Right lobe of liver (tissue), 6 donors: ENCODE results near the gene INS. TPM values are rescaled to one million over a fixed set of nuclear protein-coding genes. Genes with fewer than 3 reads are reported as not detected.

ENCODE experiments used
- ATAC-seq, 4 donors: fragments of 200-7000 bp; cut with Tn5 transposase; one replicate each; pipeline ENCODE4 v1.9.1; 2020; ENCODE audit warnings: mild to moderate bottlenecking in 4 of 4, moderate library complexity in 4 of 4
- DNase-seq, 3 donors: peaks; one replicate each; pipeline ENCODE4 v3.0.0-alpha.2; 2020
- H3K27ac ChIP-seq, 3 donors: fragments of 200-600 bp; one replicate each; pipeline ENCODE4 v1.8.0; 2022
- H3K27me3 ChIP-seq, 2 donors: fragments of 200-600 bp; one replicate each; pipeline ENCODE4 v1.8.0; 2022
- H3K36me3 ChIP-seq, 4 donors: fragments of 200-600 bp; sonication (generic) in 1 of 4; one replicate each; pipeline versions ENCODE4 v1.5.1 to v1.8.0; 2017 to 2022; ENCODE audit warnings: control low read depth in 1 of 4
- H3K4me1 ChIP-seq, 4 donors: fragments of 200-600 bp; sonication (generic) in 1 of 4; one replicate each; pipeline versions ENCODE4 v1.5.1 to v1.8.0; 2017 to 2022; ENCODE audit warnings: control low read depth in 1 of 4
- H3K4me3 ChIP-seq, 3 donors: fragments of 200-600 bp; one replicate each; pipeline ENCODE4 v1.8.0; 2022
- H3K9me3 ChIP-seq, 4 donors: fragments of 200-600 bp; sonication (generic) in 1 of 4; one replicate each; pipeline versions ENCODE4 v1.5.1 to v1.8.0; 2017 to 2022; ENCODE audit warnings: control low read depth in 1 of 4
- POLR2A ChIP-seq: fragments of 450-650 bp; IDR thresholded peaks from one replicate; pipeline ENCODE4 v1.6.1; 2017; ENCODE audit warnings: antibody characterized with exemption, mild to moderate bottlenecking
- WGBS: methylation state at CpG from one replicate; pipeline ENCODE4 v1.1.6; 2018; ENCODE audit warnings: low coverage, low lambda C conversion rate; ENCODE audit not compliant: insufficient coverage; ENCODE audit errors: missing lambda C conversion rate; 5-methylcytosine and 5-hydroxymethylcytosine counted together
- intact Hi-C, 2 donors: fragments of 100-400 bp; cut with DNase I; formaldehyde crosslinking; loops; one replicate each; pipeline versions ENCODE4 v1.11.2 to v1.14.1; 2022
- total RNA-seq, 6 experiments: library from RNA; depleted of rRNA in 2 of 6; stranded (reverse); fragments of >200 nt in 2 of 6; fragmentation: NEBNext Ultra II Directional in 3 of 6; extraction: Animal tissue kit (Norgen Biotek cat#: 25700) in 3 of 6; gene quantifications; one replicate each; pipeline versions ENCODE4 v1.1.0 to v1.2.4, GENCODE V29; 2016 to 2023
- TF ChIP-seq, protein P1 (sequence below), 4 donors: fragments of 200-600 bp in 3 of 4; fragments of 450-650 bp in 1 of 4; IDR thresholded peaks; one replicate each; pipeline versions ENCODE4 v1.5.1 to v1.8.0; 2016 to 2022; ENCODE audit warnings: antibody characterized with exemption in 4 of 4, mild to moderate bottlenecking in 2 of 4
- donor health status: DM: no; HTN: yes; CAD: no.
- donor health status: DM: no; HTN: no; CAD: no.
- donor health status: DM: no; HTN: no; CAD: no.
- donor health status: DM: no; HTN: yes; CAD: no.
- donor health status: DM: no; HTN: yes; CAD: no.

Gene INS
- total RNA-seq, 6 experiments from 2014 or later, result not detected

DNA sequence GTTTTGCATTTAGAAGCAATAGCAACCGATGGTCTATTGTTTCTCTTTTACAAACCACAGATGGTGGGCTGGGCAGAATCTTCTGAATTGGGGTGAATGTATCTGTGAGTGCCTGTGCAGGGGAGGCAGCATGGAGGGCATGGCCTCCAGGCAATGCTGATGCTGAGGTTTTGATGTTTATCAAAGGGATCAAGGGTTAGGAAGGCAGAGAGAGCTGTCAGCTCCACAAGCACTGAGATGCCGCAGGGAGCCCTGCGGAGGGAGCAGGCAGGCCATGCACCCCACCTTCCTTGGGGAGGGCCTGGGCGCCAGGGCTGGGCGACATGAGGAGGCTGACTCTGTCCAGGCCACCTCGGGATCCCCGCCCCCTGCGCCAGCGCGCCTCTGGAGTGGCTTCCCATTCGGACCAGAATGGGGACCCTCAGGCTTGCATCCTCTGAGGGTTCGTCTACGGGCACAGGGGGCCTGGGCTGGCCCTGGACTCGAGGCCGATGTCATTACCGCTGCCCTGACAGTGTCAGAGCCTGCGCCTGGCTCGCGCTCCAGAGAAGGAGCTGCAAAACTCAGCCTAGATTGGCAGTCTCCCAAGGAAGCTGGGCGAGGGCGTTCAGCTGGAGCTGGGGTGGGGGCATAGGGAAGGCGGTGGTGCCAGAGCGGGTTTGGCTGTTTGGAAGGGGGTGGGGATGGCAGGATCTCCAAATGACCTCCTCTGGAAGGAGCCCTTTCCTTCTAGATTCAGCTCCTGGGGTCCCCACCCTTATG, 24.5 kb upstream of the INS start:
- Histone ChIP-seq H3K27me3 (no peaks in the 10 kb centered on the region), H3K4me1 (no peaks in the 10 kb centered on the region), H3K9me3 (no peaks in the 10 kb centered on the region), H3K36me3 (no peaks in the 10 kb centered on the region), H3K4me3 (no peak overlapping the region), H3K27ac (no peak overlapping the region)
- ATAC-seq (no peak), DNase-seq (no peak)
- WGBS, result 63% methylated on average over 4 of the region's 23 CpGs
- intact Hi-C loops, result no loop called here
- TF ChIP-seq, protein P1, sequence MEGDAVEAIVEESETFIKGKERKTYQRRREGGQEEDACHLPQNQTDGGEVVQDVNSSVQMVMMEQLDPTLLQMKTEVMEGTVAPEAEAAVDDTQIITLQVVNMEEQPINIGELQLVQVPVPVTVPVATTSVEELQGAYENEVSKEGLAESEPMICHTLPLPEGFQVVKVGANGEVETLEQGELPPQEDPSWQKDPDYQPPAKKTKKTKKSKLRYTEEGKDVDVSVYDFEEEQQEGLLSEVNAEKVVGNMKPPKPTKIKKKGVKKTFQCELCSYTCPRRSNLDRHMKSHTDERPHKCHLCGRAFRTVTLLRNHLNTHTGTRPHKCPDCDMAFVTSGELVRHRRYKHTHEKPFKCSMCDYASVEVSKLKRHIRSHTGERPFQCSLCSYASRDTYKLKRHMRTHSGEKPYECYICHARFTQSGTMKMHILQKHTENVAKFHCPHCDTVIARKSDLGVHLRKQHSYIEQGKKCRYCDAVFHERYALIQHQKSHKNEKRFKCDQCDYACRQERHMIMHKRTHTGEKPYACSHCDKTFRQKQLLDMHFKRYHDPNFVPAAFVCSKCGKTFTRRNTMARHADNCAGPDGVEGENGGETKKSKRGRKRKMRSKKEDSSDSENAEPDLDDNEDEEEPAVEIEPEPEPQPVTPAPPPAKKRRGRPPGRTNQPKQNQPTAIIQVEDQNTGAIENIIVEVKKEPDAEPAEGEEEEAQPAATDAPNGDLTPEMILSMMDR (IDR thresholded peaks at IDR 0.05), result no peak
- no peak for TF ChIP-seq POLR2A

DNA sequence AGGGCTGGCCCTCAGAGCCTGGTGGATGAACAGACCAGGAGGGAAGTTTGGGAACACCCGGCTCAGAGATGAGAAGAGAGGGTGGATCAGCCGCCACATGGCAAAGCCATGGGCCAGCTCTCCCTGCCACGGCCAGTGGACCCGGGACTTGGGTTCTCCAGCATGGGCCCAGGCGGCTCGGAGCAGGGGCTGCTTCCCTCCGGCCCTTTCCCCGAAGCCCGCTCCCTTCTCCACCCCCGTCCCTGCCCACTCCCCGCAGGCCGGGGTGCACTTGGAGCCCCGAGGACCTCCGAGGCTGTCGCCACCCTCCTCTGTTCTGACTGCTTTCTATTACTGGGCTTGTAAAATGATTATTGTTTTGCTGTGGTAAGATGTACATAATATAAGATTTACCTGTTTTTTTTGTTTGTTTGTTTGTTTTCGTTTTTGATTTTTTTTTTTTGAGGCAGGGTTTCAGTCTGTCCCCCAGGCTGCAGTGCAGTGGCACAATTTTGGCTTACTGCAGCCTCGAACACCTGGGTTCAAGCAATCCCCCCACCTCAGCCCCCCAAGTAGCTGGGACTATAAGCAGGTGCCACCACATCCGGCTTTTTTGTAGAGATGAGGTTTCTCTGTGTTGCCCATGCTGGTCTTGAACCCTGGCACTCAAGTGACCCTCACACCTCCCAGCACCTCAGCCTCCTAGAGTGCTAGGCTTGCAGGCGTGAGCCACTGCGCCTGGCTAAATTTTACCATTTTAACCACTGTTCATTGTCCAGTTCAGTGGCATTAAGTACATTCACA, 21.9 kb upstream of the INS start:
- Histone ChIP-seq H3K9me3 (no peaks in the 10 kb centered on the region), H3K27ac (no peak overlapping the region), H3K4me1 (no peaks in the 10 kb centered on the region), H3K36me3 (no peaks in the 10 kb centered on the region), H3K27me3 (no peaks in the 10 kb centered on the region), H3K4me3 (no peak overlapping the region)
- ATAC-seq, result no peak
- TF ChIP-seq POLR2A, result no peak
- TF ChIP-seq, protein P1 (IDR thresholded peaks at IDR 0.05), result no peak
- no peak for DNase-seq
- 45% methylated on average over 6 of the region's 20 CpGs for WGBS
- intact Hi-C loops, result no loop called here

DNA sequence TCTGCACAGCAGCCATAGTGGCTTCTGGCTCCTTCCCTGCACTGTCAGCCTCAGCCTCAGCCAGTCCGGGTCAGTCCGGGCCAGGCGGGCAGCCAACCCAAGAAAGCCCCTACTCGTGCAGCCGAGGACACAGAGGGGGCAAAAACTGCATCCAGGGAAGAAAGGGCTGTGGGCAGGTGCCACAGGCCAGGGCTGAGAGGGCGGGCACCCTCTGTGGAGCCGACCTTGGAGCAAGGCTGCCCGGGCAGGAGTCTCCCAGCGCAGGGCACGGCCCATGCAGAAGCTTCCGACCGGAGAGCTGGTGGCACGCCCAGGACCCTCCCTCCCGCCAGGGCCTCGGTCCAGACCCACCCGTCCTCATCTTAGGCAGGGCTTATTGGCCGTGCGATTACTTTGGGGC, 21.1 kb upstream of the INS start:
- H3K36me3 ChIP-seq, result no peaks in the 10 kb centered on the region
- ATAC-seq (no peak), DNase-seq (no peak)
- TF ChIP-seq, protein P1 (IDR thresholded peaks at IDR 0.05), result no peak
- no peak for TF ChIP-seq POLR2A
- H3K4me3 ChIP-seq, result no peak overlapping the region
- no CpG with 5 or more reads among the region's 18 CpGs for WGBS
- no peaks in the 10 kb centered on the region for H3K27me3 ChIP-seq
- H3K9me3 ChIP-seq, result no peaks in the 10 kb centered on the region
- H3K27ac ChIP-seq, result no peak overlapping the region
- intact Hi-C loops, result no loop called here
- H3K4me1 ChIP-seq, result no peaks in the 10 kb centered on the region

DNA sequence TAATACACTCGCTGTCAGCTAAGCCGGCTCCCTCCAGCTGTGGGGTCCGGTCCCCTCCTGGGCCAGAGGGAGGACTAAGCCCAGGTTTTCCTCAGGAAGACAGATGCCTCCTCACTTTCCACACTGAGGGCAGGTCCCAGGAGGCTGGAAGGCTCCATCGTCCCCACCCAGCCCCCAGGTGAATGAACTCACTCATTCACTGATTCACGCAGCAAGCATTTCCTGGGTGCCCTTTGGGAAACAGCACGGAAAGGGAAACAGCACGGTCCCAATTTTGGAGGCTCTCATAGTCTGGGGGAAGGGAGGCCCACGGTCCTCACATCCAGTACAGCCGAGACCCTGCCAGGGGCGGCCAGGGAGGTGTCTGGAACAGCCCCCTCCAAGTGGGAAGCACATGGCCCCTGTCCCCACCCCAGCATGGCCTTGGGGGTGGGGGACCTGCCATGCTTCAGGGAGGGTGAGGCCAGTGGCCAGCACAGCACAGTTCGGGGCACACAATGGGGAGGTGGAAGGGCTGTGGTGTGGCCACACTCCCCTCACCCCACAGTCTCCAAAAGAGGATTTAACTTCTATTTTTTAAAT, 19.9 kb upstream of the INS start:
- WGBS, result 43% methylated on average over 3 of the region's 11 CpGs

More for the DNA sequence above, 19.9 kb upstream of the INS start:
- intact Hi-C loops, result no loop called here
- Histone ChIP-seq H3K9me3 (no peaks in the 10 kb centered on the region), H3K4me1 (no peaks in the 10 kb centered on the region), H3K4me3 (no peak overlapping the region), H3K27me3 (no peaks in the 10 kb centered on the region), H3K36me3 (no peaks in the 10 kb centered on the region), H3K27ac (no peak overlapping the region)
- no peak for ATAC-seq
- no peak for DNase-seq
- TF ChIP-seq POLR2A, result no peak
- TF ChIP-seq, protein P1 (IDR thresholded peaks at IDR 0.05), result no peak
